OCI-LY7 (cell line): ENCODE results near the gene PCYT2.

ENCODE experiments used
- EZH2phosphoT487 ChIP-seq: fragments of 200-600 bp; sonication (generic); IDR thresholded peaks from 2 replicates; pipeline ENCODE4 v1.6.1; 2018; ENCODE audit warnings: low read depth, borderline replicate concordance, mild to moderate bottlenecking, mixed run types, antibody characterized with exemption, low read length, moderate library complexity, mixed read lengths
- TF ChIP-seq, protein P1 (sequence below): fragments of 200-600 bp; sonication (generic); conservative IDR thresholded peaks from 2 replicates; pipeline ENCODE4 v1.5.1; 2014; ENCODE audit warnings: mild to moderate bottlenecking, antibody characterized with exemption, low read length, moderate library complexity, mixed read lengths

DNA sequence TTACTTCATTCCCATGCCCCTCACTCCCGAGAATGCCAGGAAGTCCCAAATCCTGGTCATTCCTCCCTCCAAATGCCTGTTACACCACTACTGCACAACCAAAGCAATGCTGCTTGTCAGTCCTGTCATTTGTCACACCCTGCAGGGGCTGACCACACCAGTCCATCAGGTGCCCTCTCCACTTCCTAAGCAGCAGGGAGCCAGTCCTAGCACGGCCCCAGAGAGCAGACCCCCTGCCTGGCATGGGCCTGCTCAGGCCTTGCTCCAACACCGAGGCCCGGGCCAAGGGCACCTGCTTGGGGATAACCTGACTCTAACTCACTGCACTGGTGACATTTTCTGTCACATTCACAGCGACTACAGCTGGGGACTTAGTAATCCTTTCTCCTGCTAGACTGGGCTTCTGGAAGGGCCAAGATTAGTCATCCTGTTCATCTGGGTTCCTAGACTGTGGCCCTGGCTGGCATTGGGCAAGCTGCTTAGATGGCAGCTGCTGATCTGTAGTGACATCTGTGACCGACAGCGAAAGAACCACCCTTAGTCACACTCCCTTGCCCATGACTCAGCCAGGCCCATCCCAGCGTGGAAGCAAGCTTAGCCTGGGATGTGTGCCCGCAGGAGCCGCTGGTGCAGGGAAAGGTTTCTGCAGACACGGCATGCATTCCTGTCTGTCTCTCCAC, 25.2 kb downstream of the PCYT2 start:
- TF ChIP-seq, protein P1, sequence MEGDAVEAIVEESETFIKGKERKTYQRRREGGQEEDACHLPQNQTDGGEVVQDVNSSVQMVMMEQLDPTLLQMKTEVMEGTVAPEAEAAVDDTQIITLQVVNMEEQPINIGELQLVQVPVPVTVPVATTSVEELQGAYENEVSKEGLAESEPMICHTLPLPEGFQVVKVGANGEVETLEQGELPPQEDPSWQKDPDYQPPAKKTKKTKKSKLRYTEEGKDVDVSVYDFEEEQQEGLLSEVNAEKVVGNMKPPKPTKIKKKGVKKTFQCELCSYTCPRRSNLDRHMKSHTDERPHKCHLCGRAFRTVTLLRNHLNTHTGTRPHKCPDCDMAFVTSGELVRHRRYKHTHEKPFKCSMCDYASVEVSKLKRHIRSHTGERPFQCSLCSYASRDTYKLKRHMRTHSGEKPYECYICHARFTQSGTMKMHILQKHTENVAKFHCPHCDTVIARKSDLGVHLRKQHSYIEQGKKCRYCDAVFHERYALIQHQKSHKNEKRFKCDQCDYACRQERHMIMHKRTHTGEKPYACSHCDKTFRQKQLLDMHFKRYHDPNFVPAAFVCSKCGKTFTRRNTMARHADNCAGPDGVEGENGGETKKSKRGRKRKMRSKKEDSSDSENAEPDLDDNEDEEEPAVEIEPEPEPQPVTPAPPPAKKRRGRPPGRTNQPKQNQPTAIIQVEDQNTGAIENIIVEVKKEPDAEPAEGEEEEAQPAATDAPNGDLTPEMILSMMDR, result no peak
- TF ChIP-seq EZH2phosphoT487, result no peak
